Measurements from ENCODE around the gene LAGE3.

LAGE3 gene

GRCh38 chrX:154490414-154491083 is 11.5 kb upstream of the LAGE3 start, which contains the start of gene SLC10A3:
Gene SLC10A3 (minus strand): TSS chrX:154490629. CDS start chrX:154488940, 1,689 bp downstream.
- no peaks in the 10 kb centered on the region for H3K27me3 Mint-ChIP-seq (ENCODE audit: low read depth)
- no peak for TF ChIP-seq CTCF (IDR thresholded peaks at IDR 0.05; ENCODE audit: unreplicated experiment in 3 of 3)
- H3K9me3 Mint-ChIP-seq, result peaks cover 16% of the 10 kb centered on the region
- peak within 1 kb of the TSS; percentile 83 to 92 (median 92) for H3K27ac Mint-ChIP-seq
- H3K36me3 Mint-ChIP-seq (ENCODE audit: low read depth), result peaks cover 6% of the 10 kb centered on the region
- peak within 1 kb of the TSS; percentile 87 to 95 (median 89) for H3K4me3 Mint-ChIP-seq
- peaks cover 11% of the 10 kb centered on the region for H3K4me1 Mint-ChIP-seq

DNA sequence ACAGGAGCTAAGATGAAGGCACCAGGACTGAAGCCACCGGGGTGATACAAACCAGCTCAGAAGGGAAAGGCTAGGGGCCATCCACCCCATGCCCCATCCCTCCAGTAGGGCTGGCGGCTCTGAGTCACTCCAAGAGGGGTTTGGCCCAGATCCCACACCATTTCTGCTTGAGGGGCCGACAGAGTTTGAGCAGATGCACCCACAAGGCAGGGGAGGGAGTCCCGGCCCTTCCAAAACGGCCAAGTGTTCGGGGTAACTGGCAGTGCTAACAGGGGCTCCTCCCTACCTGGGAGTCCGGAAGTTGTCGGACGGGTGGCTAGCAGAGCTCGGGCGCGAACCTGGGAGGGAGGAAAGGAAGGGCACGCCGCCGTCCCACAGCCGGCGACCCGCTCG is 10.9 kb upstream of the LAGE3 start:
- Mint-ChIP-seq H3K4me1 (peaks cover 11% of the 10 kb centered on the region), H3K4me3 (peak overlapping the region; percentile 87 to 95 (median 88)), H3K27ac (peak overlapping the region; percentile 79 to 92 (median 83)), H3K9me3 (peaks cover 16% of the 10 kb centered on the region), H3K36me3 (ENCODE audit: low read depth) (peaks cover 6% of the 10 kb centered on the region), H3K27me3 (ENCODE audit: low read depth) (no peaks in the 10 kb centered on the region)
- TF ChIP-seq CTCF (IDR thresholded peaks at IDR 0.05; ENCODE audit: unreplicated experiment in 3 of 3), result no peak

GRCh38 chrX:154489182-154489581 is 10.1 kb upstream of the LAGE3 start:
- peaks cover 6% of the 10 kb centered on the region for H3K36me3 Mint-ChIP-seq (ENCODE audit: low read depth)
- peak overlapping the region in 1 of 3 experiments; percentile 92 for H3K27ac Mint-ChIP-seq
- peaks cover 11% of the 10 kb centered on the region for H3K4me1 Mint-ChIP-seq
- TF ChIP-seq CTCF (IDR thresholded peaks at IDR 0.05; ENCODE audit: unreplicated experiment in 3 of 3), result no peak
- no peaks in the 10 kb centered on the region for H3K27me3 Mint-ChIP-seq (ENCODE audit: low read depth)
- H3K9me3 Mint-ChIP-seq, result peaks cover 13% of the 10 kb centered on the region
- H3K4me3 Mint-ChIP-seq, result peak overlapping the region; percentile 87 to 95 (median 88)

DNA sequence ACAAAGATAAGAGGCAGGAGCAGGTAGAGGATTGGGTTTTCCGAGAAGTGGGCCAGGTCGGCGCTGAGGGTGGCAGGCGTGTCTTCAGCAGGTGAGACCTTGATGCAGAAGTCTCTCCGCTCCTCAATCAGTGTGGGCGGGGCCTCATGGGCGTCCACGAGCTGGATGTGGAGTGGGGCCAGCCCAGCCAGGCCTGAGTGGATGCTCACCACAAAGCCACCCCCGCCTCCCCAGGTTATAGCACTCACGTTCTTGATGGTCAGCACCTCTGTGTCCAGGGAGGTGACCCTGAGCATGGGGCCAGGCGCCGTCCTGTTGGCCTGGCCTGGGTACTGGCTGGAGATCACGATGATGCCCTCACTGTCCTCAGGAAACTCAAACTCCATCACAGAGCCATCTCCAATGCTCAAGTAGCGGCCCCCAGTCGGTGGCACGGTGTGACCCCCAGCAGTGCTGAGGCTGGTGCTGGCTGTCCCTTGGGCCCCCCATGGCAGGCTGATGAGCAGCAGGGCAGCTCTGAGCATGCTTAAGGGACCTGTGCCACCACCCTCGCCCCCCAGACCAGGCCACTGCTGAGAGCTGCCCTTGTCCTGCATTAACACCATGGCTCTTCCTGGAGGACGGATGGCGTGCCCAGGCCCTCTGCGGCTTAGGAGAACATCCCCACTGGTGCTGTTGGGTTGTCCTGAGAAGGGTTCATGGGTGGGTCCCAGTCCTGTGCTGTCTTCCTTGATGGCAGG is 9.4 kb upstream of the LAGE3 start:
- H3K27me3 Mint-ChIP-seq (ENCODE audit: low read depth), result no peaks in the 10 kb centered on the region
- no peak for TF ChIP-seq CTCF (IDR thresholded peaks at IDR 0.05; ENCODE audit: unreplicated experiment in 3 of 3)
- peaks cover 11% of the 10 kb centered on the region for H3K36me3 Mint-ChIP-seq (ENCODE audit: low read depth)
- H3K4me1 Mint-ChIP-seq, result peaks cover 11% of the 10 kb centered on the region
- peak overlapping the region; percentile 49 to 95 (median 69) for H3K4me3 Mint-ChIP-seq
- H3K9me3 Mint-ChIP-seq, result peaks cover 13% of the 10 kb centered on the region
- no peak overlapping the region for H3K27ac Mint-ChIP-seq

DNA sequence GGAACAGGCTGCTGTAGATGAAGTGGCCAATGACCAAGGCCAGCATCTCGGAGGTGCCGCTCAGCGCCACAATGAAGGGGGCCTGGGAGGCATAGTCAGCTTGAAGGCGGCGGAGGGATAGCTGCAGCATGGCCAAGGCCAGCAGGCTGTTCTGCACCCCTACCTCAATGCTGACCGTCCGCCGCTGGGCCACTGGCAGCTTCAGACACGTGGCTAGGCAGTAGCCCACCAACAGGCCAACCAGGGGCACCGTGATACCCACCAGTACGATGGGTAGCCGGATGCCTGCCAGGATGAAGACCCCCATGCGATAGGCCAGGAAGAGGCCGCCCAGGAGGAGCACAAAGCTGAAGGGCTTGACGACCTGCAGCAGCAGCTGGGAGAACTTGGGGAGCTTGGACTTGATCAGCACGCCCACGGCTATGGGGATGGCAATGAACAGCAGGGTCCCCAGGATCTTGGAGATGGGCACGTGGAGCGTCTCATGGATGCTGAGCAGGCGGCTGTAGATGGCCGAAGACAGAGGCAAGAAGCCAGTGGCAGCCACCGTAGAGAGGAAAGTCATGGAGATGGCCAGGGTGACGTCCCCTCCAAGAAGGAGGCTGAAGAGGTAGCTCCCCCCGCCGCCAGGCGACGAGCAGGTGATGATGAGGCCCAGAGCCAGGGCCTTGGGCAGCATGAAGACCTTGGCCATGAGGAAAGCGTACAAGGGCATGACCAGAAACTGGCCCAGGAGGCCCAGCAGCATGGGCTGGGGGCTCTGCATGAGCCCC is 8.6 kb upstream of the LAGE3 start:
- H3K27me3 Mint-ChIP-seq (ENCODE audit: low read depth), result no peaks in the 10 kb centered on the region
- peak overlapping the region; percentile 78 to 84 (median 83) for H3K4me3 Mint-ChIP-seq
- TF ChIP-seq CTCF (IDR thresholded peaks at IDR 0.05; ENCODE audit: unreplicated experiment in 3 of 3), result no peak
- peaks cover 11% of the 10 kb centered on the region for H3K4me1 Mint-ChIP-seq
- H3K27ac Mint-ChIP-seq, result peak overlapping the region; percentile 56 to 78 (median 69)
- H3K9me3 Mint-ChIP-seq, result peaks cover 13% of the 10 kb centered on the region
- peaks cover 15% of the 10 kb centered on the region for H3K36me3 Mint-ChIP-seq (ENCODE audit: low read depth)
